Measurements from ENCODE around the gene ELK4.

- TF ChIP-seq FOXM1 (IDR thresholded peaks at IDR 0.05; ENCODE audit: borderline replicate concordance) (no peak), SUZ12 (IDR thresholded peaks at IDR 0.05) (no peak), L3MBTL2 (conservative IDR thresholded peaks at IDR 0.05) (no peak), TARDBP (IDR thresholded peaks at IDR 0.05) (no peak), BHLHE40 (IDR thresholded peaks at IDR 0.05; ENCODE audit: borderline replicate concordance) (no peak), SP1 (IDR thresholded peaks at IDR 0.05) (no peak), HDGF (IDR thresholded peaks at IDR 0.05; ENCODE audit: borderline replicate concordance) (no peak), PKNOX1 (IDR thresholded peaks at IDR 0.05) (no peak)
Measured at GRCh38 chr1:205565799-205566198, 66.0 kb downstream of the ELK4 start.

All from HEK293T (cell line).